WTC11 (cell line): ENCODE results near the gene EBPL.

Source experiments
- CREB1 ChIP-seq: sonication (generic); formaldehyde crosslinking; IDR thresholded peaks from 2 replicates; pipeline ENCODE4 v1.8.0; 2023; ENCODE audit warnings: mild to moderate bottlenecking, missing genetic modification reagents
- CTCF ChIP-seq: fragments of 200-600 bp; IDR thresholded peaks from 2 replicates; pipeline ENCODE4 v1.8.0; 2022; ENCODE audit warnings: antibody characterized with exemption
- ZNF512 ChIP-seq: sonication (generic); formaldehyde crosslinking; IDR thresholded peaks from 2 replicates; pipeline ENCODE4 v1.8.1; 2022; ENCODE audit warnings: missing genetic modification reagents, borderline replicate concordance

- TF ChIP-seq CREB1 (CRISPR knock-in tag) (no peak), CTCF (no peak), ZNF512 (no peak)
Observed at GRCh38 chr13:49633710-49634109, 57.6 kb downstream of the EBPL start.
